ENCODE results near the gene MRPL39.

Gene MRPL39

GRCh38 chr21:25560271-25560685 lies 47.0 kb downstream of the MRPL39 start:
- no peak for DNase-seq
- Mint-ChIP-seq H3K9me3 (peaks cover 5% of the 10 kb centered on the region), H3K27me3 (ENCODE audit: low read depth, poor library complexity) (peaks cover 21% of the 10 kb centered on the region), H3K4me3 (no peak overlapping the region), H3K27ac (no peak overlapping the region), H3K36me3 (ENCODE audit: low read depth) (peaks cover 10% of the 10 kb centered on the region), H3K4me1 (peaks cover 8% of the 10 kb centered on the region)
- no peak for TF ChIP-seq CTCF (IDR thresholded peaks at IDR 0.05)

- Mint-ChIP-seq H3K27me3 (ENCODE audit: low read depth, poor library complexity) (peaks cover 21% of the 10 kb centered on the region), H3K36me3 (ENCODE audit: low read depth) (peaks cover 6% of the 10 kb centered on the region), H3K4me1 (peaks cover 8% of the 10 kb centered on the region), H3K27ac (no peak overlapping the region), H3K9me3 (peaks cover 5% of the 10 kb centered on the region), H3K4me3 (no peak overlapping the region)
- TF ChIP-seq CTCF (IDR thresholded peaks at IDR 0.05) = no peak
- DNase-seq = no peak
Measured at GRCh38 chr21:25559746-25560145, 47.5 kb downstream of the MRPL39 start.

DNA sequence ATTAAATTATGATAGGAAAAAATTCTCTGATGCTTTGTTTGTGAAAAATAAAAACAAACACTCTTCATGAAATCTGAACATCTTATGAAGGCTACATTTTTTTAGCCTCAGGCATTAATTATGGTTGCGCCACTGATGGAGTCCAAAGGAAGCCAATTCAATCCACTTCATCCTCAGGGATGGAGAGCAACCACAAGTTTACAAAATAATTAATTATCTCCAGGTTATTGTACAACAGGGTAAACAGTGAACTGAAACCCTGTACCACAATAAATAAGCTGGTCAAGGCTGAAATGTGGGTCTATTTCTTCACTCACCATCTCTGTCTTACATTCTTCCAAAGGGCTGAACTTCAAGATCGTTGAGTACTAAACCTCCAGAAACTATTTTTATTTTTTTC lies 49.2 kb downstream of the MRPL39 start:
- Mint-ChIP-seq H3K4me3 (no peak overlapping the region), H3K4me1 (peaks cover 8% of the 10 kb centered on the region), H3K27ac (no peak overlapping the region), H3K36me3 (ENCODE audit: low read depth) (peaks cover 6% of the 10 kb centered on the region), H3K9me3 (peaks cover 5% of the 10 kb centered on the region), H3K27me3 (ENCODE audit: low read depth, poor library complexity) (peaks cover 17% of the 10 kb centered on the region)
- DNase-seq = no peak
- TF ChIP-seq CTCF (IDR thresholded peaks at IDR 0.05) = no peak

GRCh38 chr21:25557180-25557579 lies 50.1 kb downstream of the MRPL39 start:
- no peak for TF ChIP-seq CTCF (IDR thresholded peaks at IDR 0.05)

GRCh38 chr21:25556091-25556490 lies 51.2 kb downstream of the MRPL39 start:
- no peak overlapping the region for H3K27ac Mint-ChIP-seq
- no peak overlapping the region for H3K4me3 Mint-ChIP-seq
- peaks cover 3% of the 10 kb centered on the region for H3K9me3 Mint-ChIP-seq
- H3K36me3 Mint-ChIP-seq (ENCODE audit: low read depth) = peaks cover 4% of the 10 kb centered on the region
- TF ChIP-seq CTCF (IDR thresholded peaks at IDR 0.05) = no peak
- peaks cover 7% of the 10 kb centered on the region for H3K27me3 Mint-ChIP-seq (ENCODE audit: low read depth, poor library complexity)
- H3K4me1 Mint-ChIP-seq = peaks cover 1% of the 10 kb centered on the region
- no peak for DNase-seq

More at GRCh38 chr21:25557180-25557579, 50.1 kb downstream of the MRPL39 start:
- H3K4me3 Mint-ChIP-seq = no peak overlapping the region
- peaks cover 6% of the 10 kb centered on the region for H3K36me3 Mint-ChIP-seq (ENCODE audit: low read depth)
- no peak overlapping the region for H3K27ac Mint-ChIP-seq
- peaks cover 17% of the 10 kb centered on the region for H3K27me3 Mint-ChIP-seq (ENCODE audit: low read depth, poor library complexity)
- peaks cover 5% of the 10 kb centered on the region for H3K9me3 Mint-ChIP-seq
- DNase-seq = no peak
- peaks cover 8% of the 10 kb centered on the region for H3K4me1 Mint-ChIP-seq

- H3K36me3 Mint-ChIP-seq (ENCODE audit: low read depth) = no peaks in the 10 kb centered on the region
Measured at GRCh38 chr21:25555492-25555891, 51.8 kb downstream of the MRPL39 start.

More at GRCh38 chr21:25555492-25555891, 51.8 kb downstream of the MRPL39 start:
- no peak overlapping the region for H3K27ac Mint-ChIP-seq
- H3K4me3 Mint-ChIP-seq = no peak overlapping the region
- no peaks in the 10 kb centered on the region for H3K4me1 Mint-ChIP-seq
- peaks cover 4% of the 10 kb centered on the region for H3K27me3 Mint-ChIP-seq (ENCODE audit: low read depth, poor library complexity)
- DNase-seq = no peak
- no peak for TF ChIP-seq CTCF (IDR thresholded peaks at IDR 0.05)
- no peaks in the 10 kb centered on the region for H3K9me3 Mint-ChIP-seq

Measured in nephron progenitor cell (in vitro differentiated cells).